ENCODE results near the gene MCTP1.

DNA sequence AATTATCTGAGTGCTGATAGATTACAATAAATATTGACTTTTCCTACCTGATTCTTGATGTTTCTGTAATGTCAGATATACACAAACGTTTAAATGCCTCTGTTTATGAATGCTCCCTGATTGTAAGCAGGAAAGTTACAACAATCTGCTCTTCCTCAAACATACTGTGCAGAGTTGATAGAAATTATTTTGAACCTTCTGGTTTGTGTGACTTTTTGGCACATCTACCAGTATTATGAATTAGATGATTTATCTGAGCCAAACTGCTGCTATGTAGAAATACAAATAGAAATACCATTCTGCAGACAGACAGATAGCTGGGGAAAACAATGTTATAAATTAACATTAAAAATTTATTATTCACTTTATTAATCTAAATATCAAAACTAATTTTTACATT, 553.4 kb downstream of the MCTP1 start:
- TF ChIP-seq POLR2A (IDR thresholded peaks at IDR 0.05) (no peak), CTCF (IDR thresholded peaks at IDR 0.05) (no peak), POLR2AphosphoS5 (IDR thresholded peaks at IDR 0.05) (no peak)
